ENCODE data around the gene TPD52L1.

DNA sequence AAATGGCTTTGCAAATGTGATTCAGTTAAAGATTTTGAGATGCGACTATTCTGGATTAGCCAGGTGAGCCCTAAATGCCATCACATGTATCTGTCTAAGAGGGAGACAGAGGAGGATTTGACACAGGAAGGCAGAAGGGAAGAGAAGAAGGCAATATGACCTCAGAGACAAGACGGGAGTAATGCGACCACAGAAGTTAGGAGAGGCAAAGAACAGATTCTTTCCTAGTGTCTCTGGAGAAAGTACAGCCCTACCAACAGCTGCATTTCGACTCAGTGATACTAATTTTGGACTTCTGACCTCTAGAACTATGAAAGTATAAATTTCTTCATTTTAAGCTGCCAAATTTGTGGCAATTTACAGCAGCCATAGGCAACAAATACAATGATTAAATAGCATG, 24.2 kb upstream of the TPD52L1 start:
- TF ChIP-seq POLR2A (IDR thresholded peaks at IDR 0.05), result no peak
- TF ChIP-seq, protein P1, sequence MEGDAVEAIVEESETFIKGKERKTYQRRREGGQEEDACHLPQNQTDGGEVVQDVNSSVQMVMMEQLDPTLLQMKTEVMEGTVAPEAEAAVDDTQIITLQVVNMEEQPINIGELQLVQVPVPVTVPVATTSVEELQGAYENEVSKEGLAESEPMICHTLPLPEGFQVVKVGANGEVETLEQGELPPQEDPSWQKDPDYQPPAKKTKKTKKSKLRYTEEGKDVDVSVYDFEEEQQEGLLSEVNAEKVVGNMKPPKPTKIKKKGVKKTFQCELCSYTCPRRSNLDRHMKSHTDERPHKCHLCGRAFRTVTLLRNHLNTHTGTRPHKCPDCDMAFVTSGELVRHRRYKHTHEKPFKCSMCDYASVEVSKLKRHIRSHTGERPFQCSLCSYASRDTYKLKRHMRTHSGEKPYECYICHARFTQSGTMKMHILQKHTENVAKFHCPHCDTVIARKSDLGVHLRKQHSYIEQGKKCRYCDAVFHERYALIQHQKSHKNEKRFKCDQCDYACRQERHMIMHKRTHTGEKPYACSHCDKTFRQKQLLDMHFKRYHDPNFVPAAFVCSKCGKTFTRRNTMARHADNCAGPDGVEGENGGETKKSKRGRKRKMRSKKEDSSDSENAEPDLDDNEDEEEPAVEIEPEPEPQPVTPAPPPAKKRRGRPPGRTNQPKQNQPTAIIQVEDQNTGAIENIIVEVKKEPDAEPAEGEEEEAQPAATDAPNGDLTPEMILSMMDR (IDR thresholded peaks at IDR 0.05 in 8 of 11, conservative IDR thresholded peaks at IDR 0.05 in 3 of 11), result no peak
